ENCODE results near the gene OR1D2.
"Not testable (repeated sequence)": the region's sequence is repeated elsewhere in the genome, so short reads cannot be mapped to it uniquely, and the experiment has no call there.

The OR1D2 gene

GRCh38 chr17:3104322-3104721 is at the start of gene OR1D2:
Gene OR1D2, minus strand, starts transcription at chr17:3104422. Its CDS starts 11,426 bp downstream, at chr17:3092996.
- no peak for DNase-seq

GRCh38 chr17:3137494-3137893 is 33.3 kb upstream of the OR1D2 start:
- not testable (repeated sequence) for DNase-seq

GRCh38 chr17:3127451-3127850 is 23.2 kb upstream of the OR1D2 start, which contains the start of gene OR1G1:
Gene OR1G1, minus strand, starts transcription at chr17:3127551. Its CDS starts 0 bp downstream, at chr17:3127551.
- DNase-seq: no peak

GRCh38 chr17:3073850-3074249 is 30.4 kb downstream of the OR1D2 start:
- DNase-seq: not testable (repeated sequence)

- not testable (repeated sequence) for DNase-seq
These were observed 39.0 kb downstream of the OR1D2 start for GRCh38 chr17:3065192-3065591.

- not testable (repeated sequence) for DNase-seq
These were observed 40.7 kb downstream of the OR1D2 start, which contains the start of gene OR1D5 for GRCh38 chr17:3063507-3063906. Gene OR1D5, minus strand, starts transcription at chr17:3063607. Its CDS starts 0 bp downstream, at chr17:3063607.

- not testable (repeated sequence) for DNase-seq
These were observed 41.3 kb downstream of the OR1D2 start for GRCh38 chr17:3062824-3063377.

GRCh38 chr17:3054868-3055267 is 49.4 kb downstream of the OR1D2 start:
- DNase-seq: not testable (repeated sequence)

GRCh38 chr17:3049705-3050295 is 54.4 kb downstream of the OR1D2 start:
- no peak for DNase-seq

GRCh38 chr17:3048727-3049471 is 55.3 kb downstream of the OR1D2 start:
- peak; percentile 92 for DNase-seq

- DNase-seq: no peak
These were observed 57.5 kb downstream of the OR1D2 start for GRCh38 chr17:3046753-3047152.

- DNase-seq: no peak
These were observed 60.4 kb downstream of the OR1D2 start for GRCh38 chr17:3043737-3044365.

GRCh38 chr17:3040882-3041281 is 63.3 kb downstream of the OR1D2 start:
- no peak for DNase-seq

GRCh38 chr17:3039736-3040135 is 64.5 kb downstream of the OR1D2 start:
- no peak for DNase-seq

- no peak for DNase-seq
These were observed 65.3 kb downstream of the OR1D2 start for GRCh38 chr17:3038941-3039340.

Measured in CD4-positive, alpha-beta T cell treated with Interleukin-17A for 4 hours (primary cell).